ENCODE results near the gene CIART. TPM values are rescaled to one million over a fixed set of nuclear protein-coding genes. Genes with fewer than 3 reads are reported as not detected.

The CIART gene
- total and polyA plus RNA-seq, 2 of the 8 experiments (the other 6 are each of a cell fraction or from before 2014, with no cell fraction given) = 9.6 to 33.3 TPM

- Histone ChIP-seq H3K4me1 (replicated peaks in 1 of 4; ENCODE audit: control insufficient read depth in 3 of 4, insufficient read depth in 4 of 4, low read length in 3 of 4) (peaks cover 8 to 13% (median 10%) of the 10 kb centered on the region in 4 experiments; a peak in 6 of 7 replicates), H4K20me1 (replicated peaks in 1 of 2; ENCODE audit: control insufficient read depth in 1 of 2, insufficient read depth in 2 of 2, low read length in 2 of 2) (peaks cover 3 to 4% of the 10 kb centered on the region in 2 experiments), H2BK120ac (replicated peaks; ENCODE audit: low read depth, low read length) (no peak overlapping the region), H3K56ac (replicated peaks; ENCODE audit: insufficient read length, low read depth, low read length) (no peak overlapping the region), H2AK5ac (ENCODE audit: low read depth, low read length) (0 out of 2 replicates have a peak overlapping the region, but pooled peaks have one; percentile 46), H3K23me2 (ENCODE audit: low read depth, low read length) (peaks cover 10% of the 10 kb centered on the region), H2BK5ac (ENCODE audit: low read depth, low read length) (peak overlapping the region; percentile 44), H3K27ac (ENCODE audit: low read depth, low read length) (peak overlapping the region; percentile 54), H3K4me2 (ENCODE audit: insufficient read depth in 1 of 2, low read depth in 2 of 2, low read length in 2 of 2) (peak overlapping the region; percentile 95 to 100), H2BK15ac (ENCODE audit: low read length) (no peak overlapping the region), H3K23ac (ENCODE audit: insufficient read length) (no peak overlapping the region), H4K8ac (ENCODE audit: extremely low read depth, insufficient read depth, low read length) (no peak overlapping the region), H3K14ac (ENCODE audit: insufficient read length) (no peak overlapping the region), H4K91ac (replicated peaks; ENCODE audit: insufficient read length, low read length) (no peak overlapping the region), H2AFZ (ENCODE audit: low read length) (no peak overlapping the region), H3K9me3 (ENCODE audit: insufficient read depth in 2 of 2, low read depth in 1 of 2, low read length in 1 of 2) (no peaks in the 10 kb centered on the region), H4K5ac (ENCODE audit: insufficient read length, low read depth, low read length) (peak overlapping the region; percentile 27), H3K79me1 (ENCODE audit: low read depth, low read length) (peaks cover 11% of the 10 kb centered on the region; the same call in 1 of the 2 replicates), H3K4ac (replicated peaks; ENCODE audit: insufficient read length, low read depth, low read length) (no peak overlapping the region), H3K79me2 (ENCODE audit: control insufficient read depth in 1 of 2, insufficient read depth in 2 of 2, low read length in 2 of 2) (peaks cover 8 to 20% of the 10 kb centered on the region in 2 experiments; a peak in 3 of 4 replicates), H3K18ac (ENCODE audit: extremely low read depth, low read length) (0 out of 2 replicates have a peak overlapping the region, but pooled peaks have one; percentile 51), H2BK20ac (ENCODE audit: low read length) (no peak overlapping the region), H3K4me3 (ENCODE audit: extremely low read depth in 1 of 4, insufficient read depth in 2 of 4, low read depth in 3 of 4, low read length in 4 of 4) (peak overlapping the region; percentile 47 to 94 (median 67)), H3K9ac (replicated peaks in 1 of 4; ENCODE audit: extremely low read depth in 1 of 4, low read depth in 3 of 4, low read length in 3 of 4) (peak overlapping the region in 3 of 4 experiments; percentile 36 to 51 (median 44); a peak in 5 of 7 replicates), H3K27me3 (replicated peaks in 1 of 4; ENCODE audit: control insufficient read depth in 3 of 4, extremely low read depth in 1 of 4, insufficient read depth in 3 of 4, low read length in 3 of 4) (no peaks in the 10 kb centered on the region), H3K36me3 (ENCODE audit: control insufficient read depth in 2 of 4, insufficient read depth in 4 of 4, low read length in 3 of 4) (peaks cover 12 to 30% (median 23%) of the 10 kb centered on the region in 4 experiments), H2BK12ac (ENCODE audit: low read depth, low read length) (peak overlapping the region; percentile 61; the same call in 1 of the 2 replicates)
- no peak for DNase-seq (ENCODE audit: low read depth in 1 of 2, low spot score in 2 of 2)
- no peak for FAIRE-seq
- ChIA-PET POLR2A (ENCODE audit: partially characterized antibody) (interaction anchor here (0.6 to 25.2 kb wide), 15 partner anchors 11 to 247 kb away, joined by 3 to 535 read pairs (median 4); partner anchors contain the start of genes ANP32E, CA14, CIART and RPRD2), CTCF (ENCODE audit: partially characterized antibody) (interaction anchor here (1.1 to 16.5 kb wide), 3 partner anchors 12 to 30 kb away, joined by 4 to 326 read pairs (median 43); partner anchors contain the start of genes CA14 and CIART)
- 34% methylated on average over 10 of the region's 10 CpGs; no CpG with 5 or more reads in 1 of the 2 experiments for WGBS, 2 experiments (ENCODE audit: extremely low coverage in 1 of 2, insufficient coverage in 1 of 2, insufficient read length in 1 of 2, insufficient replicate concordance in 2 of 2, low coverage in 1 of 2, low lambda C conversion rate in 2 of 2, missing lambda C conversion rate in 1 of 2)
- no peak for TF ChIP-seq SP1 (IDR thresholded peaks at IDR 0.05; ENCODE audit: low read depth, low read length)
- no peak for TF ChIP-seq PHF8 (conservative IDR thresholded peaks at IDR 0.05; ENCODE audit: low read depth, low read length)
- TF ChIP-seq CBX8 (IDR thresholded peaks at IDR 0.05; ENCODE audit: borderline replicate concordance, low read depth, low read length) = no peak
- no peak for TF ChIP-seq POU5F1 (IDR thresholded peaks at IDR 0.05; ENCODE audit: low read depth, low read length)
These were observed 12.9 kb upstream of the CIART start for GRCh38 chr1:150269451-150269850.
